Psoas muscle (tissue), 8 donors: Measurements from ENCODE around the gene GSG1. TPM values are rescaled to one million over a fixed set of nuclear protein-coding genes. Genes with fewer than 3 reads are reported as not detected.
A peak's percentile ranks its signal among the peaks of the same experiment; 100 is the strongest.

Experiments
- ATAC-seq, 4 donors: fragments of 200-7000 bp; cut with Tn5 transposase; one replicate each; pipeline ENCODE4 v1.9.1; 2020; ENCODE audit warnings: moderate library complexity in 3 of 4, mild to moderate bottlenecking in 2 of 4
- DNase-seq, 2 donors: peaks; one replicate each; pipeline ENCODE4 v3.0.0-alpha.2; 2020
- H3K27ac ChIP-seq: fragments of 200-600 bp; one replicate; pipeline ENCODE4 v1.8.0; 2022
- H3K27me3 ChIP-seq, 3 donors: fragments of 200-600 bp in 1 of 3; one replicate each; pipeline versions ENCODE4 v1.6.1 to v1.8.0; 2013 to 2022; ENCODE audit warnings: low read length in 2 of 3, mild to moderate bottlenecking in 2 of 3, moderate library complexity in 1 of 3; ENCODE audit not compliant: insufficient read depth in 3 of 3
- H3K36me3 ChIP-seq, 2 donors: fragments of 200-600 bp in 1 of 2; one replicate each; pipeline versions ENCODE4 v1.6.1 to v1.8.0; 2013 to 2022; ENCODE audit warnings: low read depth in 1 of 2, mild to moderate bottlenecking in 1 of 2, moderate library complexity in 1 of 2; ENCODE audit not compliant: insufficient read depth in 1 of 2
- H3K4me1 ChIP-seq: fragments of 200-600 bp; one replicate; pipeline ENCODE4 v1.8.0; 2022
- H3K4me3 ChIP-seq: fragments of 200-600 bp; one replicate; pipeline ENCODE4 v1.8.0; 2022; ENCODE audit warnings: mild to moderate bottlenecking
- H3K9me3 ChIP-seq: fragments of 200-600 bp; one replicate; pipeline ENCODE4 v1.8.0; 2022
- CTCF ChIP-seq: fragments of 200-600 bp; IDR thresholded peaks from one replicate; pipeline ENCODE4 v1.8.0; 2022; ENCODE audit warnings: antibody characterized with exemption
- WGBS, 3 donors: extraction: QIAGEN DNeasy Blood & Tissue Kit; methylation state at CpG; one replicate each; pipeline versions ENCODE4 v1.1.6 to v1.1.7; 2013; 5-methylcytosine and 5-hydroxymethylcytosine counted together
- intact Hi-C, 2 donors: fragments of 100-400 bp; cut with DNase I; formaldehyde crosslinking; loops; one replicate each; pipeline versions ENCODE4 v1.11.0 to v1.14.2; 2022
- polyA plus RNA-seq, 3 donors: library from polyadenylated mRNA; stranded (reverse); fragments of 200-250 nt; gene quantifications; one replicate each; pipeline ENCODE4 v1.2.3, GENCODE V29; 2013
- total RNA-seq, 4 donors: library from RNA; stranded (reverse); fragmentation: NEBNext Ultra II Directional in 2 of 4; extraction: Animal tissue kit (Norgen Biotek cat#: 25700) in 2 of 4; gene quantifications; one replicate each; pipeline versions ENCODE4 v1.2.1 to v1.2.4, GENCODE V29; 2021 to 2023
- donor health status: healthy with polysubstance abuse.
- donor health status: DM: no; HTN: no; CAD: no; lungs with moderate emphysema.
- donor health status: Bipolar disorder and iron deficiency.
- donor health status: healthy.
- donor health status: DM: yes; HTN: yes; CAD: no.
- donor health status: DM: no; HTN: no; CAD: no.
- donor health status: DM: no; HTN: no; CAD: no.
- donor health status: DM: yes; HTN: yes; CAD: no.

Gene GSG1
- total and polyA plus RNA-seq, 7 donors, result not detected

GRCh38 chr12:13052421-13052820 lies 51.0 kb downstream of the GSG1 start:
- Histone ChIP-seq H3K27ac (no peak overlapping the region), H3K9me3 (no peaks in the 10 kb centered on the region), H3K36me3 (peaks cover 0 to 8% of the 10 kb centered on the region in 2 donors), H3K27me3 (no peaks in the 10 kb centered on the region), H3K4me3 (no peak overlapping the region), H3K4me1 (no peaks in the 10 kb centered on the region)
- TF ChIP-seq CTCF, result no peak
- ATAC-seq, result no peak
- intact Hi-C loops, result no loop called here
- DNase-seq, result no peak
- WGBS, 3 donors, result 48 to 50% (median 49%) methylated on average over 2 of the region's 2 CpGs

- 40 to 57% (median 53%) methylated on average over 3 of the region's 3 CpGs for WGBS, 3 donors
- Histone ChIP-seq H3K27ac (no peak overlapping the region), H3K27me3 (no peaks in the 10 kb centered on the region), H3K4me1 (peaks cover 3% of the 10 kb centered on the region), H3K4me3 (no peak overlapping the region), H3K9me3 (no peaks in the 10 kb centered on the region), H3K36me3 (no peaks in the 10 kb centered on the region)
- ATAC-seq, result no peak
- no peak for DNase-seq
- intact Hi-C loops, result loop anchor here in 1 of 2 donors (10.0 kb wide), 1 partner anchor 135 kb away; no protein-coding TSS in a partner anchor
- no peak for TF ChIP-seq CTCF
Measured at GRCh38 chr12:13049816-13050215, 53.7 kb downstream of the GSG1 start.

DNA sequence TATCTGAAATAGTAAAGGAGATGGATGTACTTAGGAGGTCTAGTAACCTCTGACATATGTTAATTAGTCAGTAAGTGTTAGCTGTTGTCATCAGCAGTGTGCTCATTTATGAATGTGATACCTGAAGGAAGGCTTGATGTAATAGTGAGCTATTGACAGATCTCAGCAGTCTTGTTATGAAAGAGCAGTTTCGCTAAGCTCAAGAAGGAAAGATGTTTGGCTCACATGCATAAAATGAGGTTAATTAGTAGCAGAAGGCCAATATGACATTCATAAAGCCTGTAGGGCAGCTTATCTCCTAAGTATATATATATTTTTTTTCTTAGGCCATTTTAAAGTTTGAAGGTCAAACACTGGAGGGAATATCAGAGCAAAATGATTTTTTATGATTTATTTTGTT lies 56.5 kb downstream of the GSG1 start:
- DNase-seq (no peak), ATAC-seq (no peak)
- Histone ChIP-seq H3K4me1 (peaks cover 3% of the 10 kb centered on the region), H3K36me3 (no peaks in the 10 kb centered on the region), H3K9me3 (no peaks in the 10 kb centered on the region), H3K27ac (no peak overlapping the region), H3K4me3 (no peak overlapping the region), H3K27me3 (no peaks in the 10 kb centered on the region)
- no peak for TF ChIP-seq CTCF
- 93 to 100% (median 97%) methylated on average over 1 of the region's 1 CpG for WGBS, 3 donors
- intact Hi-C loops, result loop anchor here in 1 of 2 donors (10.0 kb wide), 1 partner anchor 132 kb away; no protein-coding TSS in a partner anchor

GRCh38 chr12:13045816-13046215 lies 57.7 kb downstream of the GSG1 start:
- H3K4me3 ChIP-seq, result no peak overlapping the region
- intact Hi-C loops, result loop anchor here in 1 of 2 donors (10.0 kb wide), 1 partner anchor 131 kb away; no protein-coding TSS in a partner anchor
- peaks cover 3% of the 10 kb centered on the region for H3K4me1 ChIP-seq
- no peak for DNase-seq
- H3K9me3 ChIP-seq, result no peaks in the 10 kb centered on the region
- no peaks in the 10 kb centered on the region for H3K36me3 ChIP-seq
- TF ChIP-seq CTCF, result no peak
- H3K27ac ChIP-seq, result no peak overlapping the region
- no peak for ATAC-seq
- WGBS, 3 donors, result 93 to 98% (median 97%) methylated on average over 8 of the region's 8 CpGs
- H3K27me3 ChIP-seq, result no peaks in the 10 kb centered on the region

- TF ChIP-seq CTCF, result no peak
- Histone ChIP-seq H3K4me1 (peaks cover 3% of the 10 kb centered on the region), H3K4me3 (peak overlapping the region; percentile 100), H3K27ac (no peak overlapping the region), H3K9me3 (no peaks in the 10 kb centered on the region), H3K27me3 (no peaks in the 10 kb centered on the region), H3K36me3 (no peaks in the 10 kb centered on the region)
- ATAC-seq (no peak), DNase-seq (no peak)
- intact Hi-C loops, result loop anchor here (5.0 to 10.0 kb wide), 2 partner anchors 43 to 130 kb away; partner anchors contain the start of gene HEBP1 (in 2 of the 2)
- WGBS, 3 donors, result 6 to 9% (median 7%) methylated on average over 5 of the region's 5 CpGs
Measured at GRCh38 chr12:13044906-13045299, 58.6 kb downstream of the GSG1 start.
